Measurements from ENCODE around the gene HNRNPL. TPM values are rescaled to one million over a fixed set of nuclear protein-coding genes. Genes with fewer than 3 reads are reported as not detected.

HNRNPL gene
- total RNA-seq, 2 donors from 2014 or later = 102 to 115 TPM

GRCh38 chr19:38880882-38881609, 31.3 kb upstream of the HNRNPL start:
- H3K4me1 ChIP-seq = peaks cover 0 to 20% of the 10 kb centered on the region in 2 donors
- H3K4me3 ChIP-seq = no peak overlapping the region
- no peaks in the 10 kb centered on the region for H3K27me3 ChIP-seq
- H3K36me3 ChIP-seq = peaks cover 33% of the 10 kb centered on the region
- DNase-seq (ENCODE audit: low spot score) = no peak
- H3K27ac ChIP-seq = no peak overlapping the region
- no peaks in the 10 kb centered on the region for H3K9me3 ChIP-seq
- TF ChIP-seq CTCF (IDR thresholded peaks at IDR 0.05) = no peak

GRCh38 chr19:38880076-38880881, 30.5 kb upstream of the HNRNPL start:
- no peak for DNase-seq (ENCODE audit: low spot score)
- Histone ChIP-seq H3K4me1 (peaks cover 0 to 15% of the 10 kb centered on the region in 2 donors), H3K9me3 (no peaks in the 10 kb centered on the region), H3K27ac (no peak overlapping the region), H3K36me3 (peaks cover 33% of the 10 kb centered on the region), H3K4me3 (no peak overlapping the region), H3K27me3 (no peaks in the 10 kb centered on the region)
- TF ChIP-seq CTCF (IDR thresholded peaks at IDR 0.05) = no peak

GRCh38 chr19:38879400-38879751, 29.6 kb upstream of the HNRNPL start:
- Histone ChIP-seq H3K27me3 (no peaks in the 10 kb centered on the region), H3K4me1 (peaks cover 0 to 15% of the 10 kb centered on the region in 2 donors), H3K27ac (no peak overlapping the region), H3K4me3 (no peak overlapping the region), H3K36me3 (peaks cover 33% of the 10 kb centered on the region), H3K9me3 (no peaks in the 10 kb centered on the region)
- no peak for TF ChIP-seq CTCF (IDR thresholded peaks at IDR 0.05)
- no peak for DNase-seq (ENCODE audit: low spot score)

- H3K4me3 ChIP-seq = no peak overlapping the region
- TF ChIP-seq CTCF (IDR thresholded peaks at IDR 0.05) = no peak
- H3K27ac ChIP-seq = peak overlapping the region in 1 of 2 donors; percentile 3
- H3K36me3 ChIP-seq = peaks cover 33% of the 10 kb centered on the region
- no peaks in the 10 kb centered on the region for H3K9me3 ChIP-seq
- peaks cover 0 to 15% of the 10 kb centered on the region in 2 donors for H3K4me1 ChIP-seq
- H3K27me3 ChIP-seq = no peaks in the 10 kb centered on the region
- no peak for DNase-seq (ENCODE audit: low spot score)
Measured at GRCh38 chr19:38878575-38879399, 29.0 kb upstream of the HNRNPL start.

GRCh38 chr19:38877781-38878574, 28.2 kb upstream of the HNRNPL start, which contains the start of gene RINL:
Gene RINL, minus strand, starts transcription at chr19:38878275. Its CDS starts 1,533 bp downstream, at chr19:38876742.
- Histone ChIP-seq H3K27me3 (no peaks in the 10 kb centered on the region), H3K9me3 (no peaks in the 10 kb centered on the region), H3K4me1 (peaks cover 0 to 20% of the 10 kb centered on the region in 2 donors), H3K27ac (peak within 1 kb of the TSS in 1 of 2 donors; percentile 3), H3K4me3 (no peak within 1 kb of the TSS), H3K36me3 (peaks cover 27% of the 10 kb centered on the region)
- no peak for TF ChIP-seq CTCF (IDR thresholded peaks at IDR 0.05)
- DNase-seq (ENCODE audit: low spot score) = no peak

Measured in right atrium auricular region (tissue), 2 donors.